AG09309 (cell line): Measurements from ENCODE around the gene PLPPR2.
"Not testable (repeated sequence)": the region's sequence is repeated elsewhere in the genome, so short reads cannot be mapped to it uniquely, and the experiment has no call there.

Experiments
- DNase-seq: peaks from one replicate; pipeline ENCODE4 v3.0.0-alpha.2; 2010; ENCODE audit warnings: low read depth
- H3K4me3 ChIP-seq: 2 replicates; pipeline ENCODE4 v1.5.1; 2011; ENCODE audit warnings: mild to moderate bottlenecking, low read depth, low read length, moderate library complexity; ENCODE audit not compliant: control insufficient read depth
- TF ChIP-seq, protein P1 (sequence below): IDR thresholded peaks from 2 replicates; pipeline ENCODE4 v1.5.1; 2011; ENCODE audit warnings: mild to moderate bottlenecking, low read depth, low read length, inconsistent platforms; ENCODE audit not compliant: insufficient read depth, control insufficient read depth; ENCODE audit errors: missing control alignments

The PLPPR2 gene

DNA sequence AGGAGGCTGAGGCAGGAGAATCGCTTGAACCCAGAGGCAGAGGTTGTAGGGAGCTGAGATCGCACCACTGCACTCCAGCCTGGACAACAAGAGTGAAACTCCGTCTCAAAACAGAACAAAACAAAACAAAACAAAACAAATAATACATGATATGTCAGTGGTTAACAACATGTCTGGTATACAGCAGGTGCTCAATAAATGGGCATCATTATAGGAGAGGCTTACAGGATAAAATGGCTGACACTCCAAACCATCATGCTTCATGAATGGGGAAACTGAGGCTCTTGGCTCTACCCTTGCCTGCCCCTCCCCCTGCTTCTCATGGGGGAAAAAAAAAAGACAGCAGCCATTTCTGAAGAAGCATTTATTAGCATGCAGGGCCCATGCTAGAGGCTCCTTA lies 12.8 kb upstream of the PLPPR2 start:
- H3K4me3 ChIP-seq: no peak overlapping the region
- TF ChIP-seq, protein P1, sequence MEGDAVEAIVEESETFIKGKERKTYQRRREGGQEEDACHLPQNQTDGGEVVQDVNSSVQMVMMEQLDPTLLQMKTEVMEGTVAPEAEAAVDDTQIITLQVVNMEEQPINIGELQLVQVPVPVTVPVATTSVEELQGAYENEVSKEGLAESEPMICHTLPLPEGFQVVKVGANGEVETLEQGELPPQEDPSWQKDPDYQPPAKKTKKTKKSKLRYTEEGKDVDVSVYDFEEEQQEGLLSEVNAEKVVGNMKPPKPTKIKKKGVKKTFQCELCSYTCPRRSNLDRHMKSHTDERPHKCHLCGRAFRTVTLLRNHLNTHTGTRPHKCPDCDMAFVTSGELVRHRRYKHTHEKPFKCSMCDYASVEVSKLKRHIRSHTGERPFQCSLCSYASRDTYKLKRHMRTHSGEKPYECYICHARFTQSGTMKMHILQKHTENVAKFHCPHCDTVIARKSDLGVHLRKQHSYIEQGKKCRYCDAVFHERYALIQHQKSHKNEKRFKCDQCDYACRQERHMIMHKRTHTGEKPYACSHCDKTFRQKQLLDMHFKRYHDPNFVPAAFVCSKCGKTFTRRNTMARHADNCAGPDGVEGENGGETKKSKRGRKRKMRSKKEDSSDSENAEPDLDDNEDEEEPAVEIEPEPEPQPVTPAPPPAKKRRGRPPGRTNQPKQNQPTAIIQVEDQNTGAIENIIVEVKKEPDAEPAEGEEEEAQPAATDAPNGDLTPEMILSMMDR: no peak
- DNase-seq: no peak

DNA sequence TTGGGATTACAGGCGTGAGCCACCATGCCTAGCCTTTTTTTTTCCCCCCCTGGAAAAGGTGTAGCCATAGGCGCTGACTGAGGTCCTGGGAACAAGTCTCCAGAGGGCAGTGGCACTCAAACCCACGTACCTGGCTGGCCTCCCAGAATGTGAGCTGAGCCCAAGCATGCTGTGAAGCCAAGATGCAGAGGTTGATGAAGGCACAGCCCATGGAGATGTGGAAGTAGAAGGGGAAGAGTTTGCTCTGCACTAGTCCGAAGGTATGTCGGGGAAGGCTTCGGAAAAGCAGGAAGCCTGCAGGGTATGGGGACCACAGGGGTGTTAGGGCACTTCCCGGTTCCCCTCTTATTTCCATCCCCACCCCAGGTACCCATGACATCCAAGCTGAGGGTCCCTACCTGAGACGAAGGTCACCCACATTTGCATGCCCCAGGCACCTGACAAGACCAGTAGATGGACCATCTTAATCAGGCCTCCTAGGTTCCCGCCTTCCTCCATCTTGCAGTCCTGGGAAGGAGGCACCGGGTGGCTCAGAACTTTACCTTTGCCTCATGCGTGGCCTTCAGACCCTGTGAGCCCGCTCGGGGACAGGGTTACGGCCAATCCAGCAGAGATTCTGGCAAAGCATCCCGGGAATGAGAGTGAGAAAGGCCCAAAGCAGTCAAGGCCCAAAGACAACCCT lies 10.0 kb upstream of the PLPPR2 start:
- TF ChIP-seq, protein P1: no peak
- DNase-seq: no peak
- H3K4me3 ChIP-seq: peak overlapping the region; percentile 63

DNA sequence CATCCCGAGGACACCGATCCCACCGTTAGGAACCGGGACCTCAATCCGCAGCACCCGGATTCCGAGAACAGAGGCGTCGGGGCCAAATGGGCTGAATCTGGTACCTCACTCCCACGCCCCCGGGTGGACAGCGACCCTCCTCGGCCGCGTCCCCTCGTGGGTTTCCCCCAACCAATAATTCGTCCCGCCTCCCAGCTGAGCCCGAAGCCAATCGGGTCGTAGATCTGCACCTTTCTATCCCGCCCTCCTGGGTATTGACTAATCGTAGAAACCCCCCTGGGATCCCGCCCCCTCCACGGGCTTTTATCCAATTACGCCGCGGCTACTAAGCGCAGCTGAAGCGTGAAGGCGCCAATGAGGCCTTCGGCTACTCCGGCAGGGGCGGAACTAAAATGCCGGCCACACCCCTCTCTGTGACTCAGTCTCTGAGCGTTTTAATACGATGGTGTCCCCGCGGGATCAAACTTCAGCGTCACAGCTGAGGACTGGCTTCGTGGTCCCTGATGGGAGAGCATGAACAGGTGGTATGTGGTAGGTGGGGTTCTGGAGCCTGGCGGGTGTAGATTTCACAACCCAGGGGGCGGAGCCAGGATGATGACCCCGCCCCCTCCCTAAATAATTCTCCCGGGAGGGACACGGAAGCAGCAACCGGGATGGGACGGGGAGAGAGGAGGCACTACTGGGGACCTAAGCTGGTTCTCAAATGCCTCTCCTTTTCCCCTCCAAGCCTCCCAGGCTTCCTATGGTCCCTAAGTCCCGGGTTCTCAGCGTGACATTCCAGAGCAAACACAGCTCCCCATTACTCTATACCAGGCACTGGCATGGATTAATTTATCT lies 8.9 kb upstream of the PLPPR2 start, which contains the start of the genes CCDC159 and TMEM205:
CCDC159 (plus strand) TSS at position 416 of the 837 bp plus-strand sequence; CDS start at position 504, 88 bp downstream.
TMEM205 (minus strand) TSS at position 165 of the 837 bp plus-strand sequence. CDS start 649 bp downstream, outside the sequence.
- TF ChIP-seq, protein P1: no peak
- peak within 1 kb of the TSS; percentile 63 for H3K4me3 ChIP-seq
- DNase-seq: peak; percentile 95

DNA sequence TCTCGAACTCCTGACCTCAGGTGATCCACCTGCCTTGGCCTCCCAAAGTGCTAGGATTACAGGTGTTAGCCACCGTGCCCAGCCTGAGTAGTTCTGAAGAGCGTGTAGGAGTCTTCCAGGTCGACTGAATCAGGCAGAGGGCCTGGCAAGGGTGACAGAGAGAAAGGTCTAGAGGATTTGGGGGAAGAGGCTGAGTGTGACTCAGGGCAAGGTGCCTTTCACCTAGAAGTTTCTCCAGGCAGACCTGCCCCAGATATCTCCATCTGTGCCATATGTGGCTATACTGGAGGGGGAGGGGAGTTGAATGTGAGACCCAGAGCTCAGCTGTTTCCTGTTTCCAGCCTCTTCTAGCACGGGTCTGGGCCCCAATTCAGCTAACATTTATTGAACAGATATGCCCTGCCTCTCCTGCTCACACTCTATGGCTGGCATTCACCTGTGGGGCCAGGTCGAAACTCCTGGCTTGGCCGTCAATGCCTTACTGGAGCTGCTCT lies 7.6 kb upstream of the PLPPR2 start:
- H3K4me3 ChIP-seq: no peak overlapping the region
- TF ChIP-seq, protein P1: no peak
- no peak for DNase-seq

DNA sequence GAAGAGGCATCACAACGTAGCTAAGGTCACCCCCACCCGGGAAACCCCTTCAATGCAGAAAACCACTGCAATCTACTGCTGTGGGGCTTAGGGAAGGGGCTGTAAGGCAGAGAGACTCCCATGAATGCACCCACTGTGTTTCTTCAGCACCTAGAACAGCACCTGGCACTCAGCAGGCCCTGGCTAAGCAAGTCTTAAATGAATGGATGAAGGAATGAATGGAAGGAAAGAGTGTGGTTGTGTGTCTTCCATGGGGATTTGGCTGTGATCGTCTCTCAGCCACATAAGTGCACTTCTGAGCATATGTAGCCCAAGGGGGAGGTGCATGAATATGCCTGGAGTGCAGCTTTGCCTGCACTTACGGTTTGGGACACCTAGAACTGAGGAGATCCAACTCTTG lies 6.1 kb upstream of the PLPPR2 start:
- H3K4me3 ChIP-seq: no peak overlapping the region
- no peak for DNase-seq
- TF ChIP-seq, protein P1: no peak

DNA sequence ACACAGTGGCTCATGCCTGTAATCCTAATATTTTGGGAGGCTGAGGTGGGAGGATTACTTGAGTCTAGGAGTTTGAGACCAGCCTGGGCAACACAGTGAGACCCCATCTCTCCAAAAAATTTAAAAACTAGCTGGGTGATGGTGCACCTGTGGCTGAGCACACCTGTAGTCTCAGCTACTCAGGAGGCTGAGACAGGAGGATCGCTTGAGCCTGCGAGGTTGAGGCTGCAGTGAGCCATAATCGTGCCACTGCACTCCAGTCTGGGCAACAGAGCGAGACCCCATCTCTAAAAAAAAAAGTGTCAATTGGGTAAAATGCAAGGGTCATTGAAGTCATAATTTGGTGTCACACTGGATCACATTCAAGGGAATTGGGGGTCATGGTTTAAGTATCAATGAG lies 1.1 kb upstream of the PLPPR2 start:
- DNase-seq, H3K4me3 ChIP-seq: not testable (repeated sequence)

DNA sequence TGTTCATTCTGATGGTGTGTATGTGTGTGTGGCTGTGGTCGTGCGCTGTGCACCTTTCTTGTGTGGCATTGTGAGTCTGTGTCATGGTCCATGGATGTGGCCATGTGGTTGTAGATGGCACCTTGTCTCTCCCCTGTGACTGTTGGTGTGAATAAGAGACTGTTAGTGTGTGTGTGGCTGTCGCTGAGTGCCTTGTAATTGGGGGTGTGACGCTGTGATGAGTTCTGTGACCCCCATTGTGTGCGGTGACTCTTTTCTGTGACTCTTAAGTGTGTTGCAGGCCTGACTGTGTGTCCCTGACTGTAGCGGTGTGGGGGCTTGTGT lies 804 bp downstream of the PLPPR2 start:
- no peak for DNase-seq
- TF ChIP-seq, protein P1: no peak
- H3K4me3 ChIP-seq: peak overlapping the region; percentile 94
